ENCODE measurements around the gene PTGIS. TPM values are rescaled to one million over a fixed set of nuclear protein-coding genes. Genes with fewer than 3 reads are reported as not detected.

PTGIS gene
- total and polyA plus RNA-seq, 9 donors = 23.8 to 45.4 (median 28.7) TPM

- H3K27me3 ChIP-seq (ENCODE audit: control insufficient read depth, insufficient read depth, low read length) = no peaks in the 10 kb centered on the region
- no peak overlapping the region for H3K27ac ChIP-seq (ENCODE audit: low read length)
- no peak for DNase-seq
- H3K36me3 ChIP-seq (ENCODE audit: control insufficient read depth, insufficient read depth, low read length) = peaks cover 71% of the 10 kb centered on the region
- H3K9me3 ChIP-seq (replicated peaks; ENCODE audit: control insufficient read depth, low read depth, low read length) = peaks cover 5% of the 10 kb centered on the region
- 50% methylated on average over 7 of the region's 10 CpGs for WGBS (ENCODE audit: insufficient coverage)
- H3K4me3 ChIP-seq (ENCODE audit: low read length) = no peak overlapping the region
- H3K4me1 ChIP-seq (ENCODE audit: control insufficient read depth, insufficient read depth, low read length) = peaks cover 4% of the 10 kb centered on the region
These were observed 24.0 kb downstream of the PTGIS start for GRCh38 chr20:49543858-49544437.

GRCh38 chr20:49543071-49543857 is 24.7 kb downstream of the PTGIS start:
- H3K9me3 ChIP-seq (replicated peaks; ENCODE audit: control insufficient read depth, low read depth, low read length) = peaks cover 6% of the 10 kb centered on the region
- H3K36me3 ChIP-seq (ENCODE audit: control insufficient read depth, insufficient read depth, low read length) = peaks cover 68% of the 10 kb centered on the region
- no peak overlapping the region for H3K4me3 ChIP-seq (ENCODE audit: low read length)
- no peaks in the 10 kb centered on the region for H3K27me3 ChIP-seq (ENCODE audit: control insufficient read depth, insufficient read depth, low read length)
- DNase-seq = no peak
- peaks cover 4% of the 10 kb centered on the region for H3K4me1 ChIP-seq (ENCODE audit: control insufficient read depth, insufficient read depth, low read length)
- 74% methylated on average over 12 of the region's 13 CpGs for WGBS (ENCODE audit: insufficient coverage)
- H3K27ac ChIP-seq (ENCODE audit: low read length) = no peak overlapping the region

GRCh38 chr20:49542514-49542991 is 25.4 kb downstream of the PTGIS start:
- WGBS (ENCODE audit: insufficient coverage) = 100% methylated on average over 1 of the region's 4 CpGs
- Histone ChIP-seq H3K4me3 (ENCODE audit: low read length) (no peak overlapping the region), H3K36me3 (ENCODE audit: control insufficient read depth, insufficient read depth, low read length) (peaks cover 66% of the 10 kb centered on the region), H3K27me3 (ENCODE audit: control insufficient read depth, insufficient read depth, low read length) (no peaks in the 10 kb centered on the region), H3K27ac (ENCODE audit: low read length) (no peak overlapping the region), H3K4me1 (ENCODE audit: control insufficient read depth, insufficient read depth, low read length) (peaks cover 4% of the 10 kb centered on the region), H3K9me3 (replicated peaks; ENCODE audit: control insufficient read depth, low read depth, low read length) (peaks cover 6% of the 10 kb centered on the region)
- no peak for DNase-seq

- DNase-seq = peak; percentile 82
- peaks cover 66% of the 10 kb centered on the region for H3K36me3 ChIP-seq (ENCODE audit: control insufficient read depth, insufficient read depth, low read length)
- H3K27me3 ChIP-seq (ENCODE audit: control insufficient read depth, insufficient read depth, low read length) = no peaks in the 10 kb centered on the region
- H3K4me1 ChIP-seq (ENCODE audit: control insufficient read depth, insufficient read depth, low read length) = peaks cover 4% of the 10 kb centered on the region
- 39% methylated on average over 13 of the region's 18 CpGs for WGBS (ENCODE audit: insufficient coverage)
- H3K9me3 ChIP-seq (replicated peaks; ENCODE audit: control insufficient read depth, low read depth, low read length) = peaks cover 6% of the 10 kb centered on the region
- H3K4me3 ChIP-seq (ENCODE audit: low read length) = no peak overlapping the region
- no peak overlapping the region for H3K27ac ChIP-seq (ENCODE audit: low read length)
These were observed 26.0 kb downstream of the PTGIS start for GRCh38 chr20:49541733-49542513.

GRCh38 chr20:49540687-49541435 is 27.1 kb downstream of the PTGIS start:
- 85% methylated on average over 11 of the region's 15 CpGs for WGBS (ENCODE audit: insufficient coverage)
- no peaks in the 10 kb centered on the region for H3K27me3 ChIP-seq (ENCODE audit: control insufficient read depth, insufficient read depth, low read length)
- H3K4me3 ChIP-seq (ENCODE audit: low read length) = no peak overlapping the region
- peaks cover 4% of the 10 kb centered on the region for H3K4me1 ChIP-seq (ENCODE audit: control insufficient read depth, insufficient read depth, low read length)
- no peak for DNase-seq
- no peak overlapping the region for H3K27ac ChIP-seq (ENCODE audit: low read length)
- peaks cover 61% of the 10 kb centered on the region for H3K36me3 ChIP-seq (ENCODE audit: control insufficient read depth, insufficient read depth, low read length)
- H3K9me3 ChIP-seq (replicated peaks; ENCODE audit: control insufficient read depth, low read depth, low read length) = peaks cover 6% of the 10 kb centered on the region

GRCh38 chr20:49540232-49540620 is 27.7 kb downstream of the PTGIS start:
- DNase-seq = no peak
- 96% methylated on average over 5 of the region's 6 CpGs for WGBS (ENCODE audit: insufficient coverage)
- H3K9me3 ChIP-seq (replicated peaks; ENCODE audit: control insufficient read depth, low read depth, low read length) = peaks cover 5% of the 10 kb centered on the region
- H3K27ac ChIP-seq (ENCODE audit: low read length) = no peak overlapping the region
- no peaks in the 10 kb centered on the region for H3K27me3 ChIP-seq (ENCODE audit: control insufficient read depth, insufficient read depth, low read length)
- peaks cover 55% of the 10 kb centered on the region for H3K36me3 ChIP-seq (ENCODE audit: control insufficient read depth, insufficient read depth, low read length)
- no peak overlapping the region for H3K4me3 ChIP-seq (ENCODE audit: low read length)
- peaks cover 4% of the 10 kb centered on the region for H3K4me1 ChIP-seq (ENCODE audit: control insufficient read depth, insufficient read depth, low read length)

GRCh38 chr20:49539481-49540231 is 28.3 kb downstream of the PTGIS start:
- no peaks in the 10 kb centered on the region for H3K27me3 ChIP-seq (ENCODE audit: control insufficient read depth, insufficient read depth, low read length)
- peaks cover 4% of the 10 kb centered on the region for H3K4me1 ChIP-seq (ENCODE audit: control insufficient read depth, insufficient read depth, low read length)
- no peak overlapping the region for H3K27ac ChIP-seq (ENCODE audit: low read length)
- DNase-seq = no peak
- H3K4me3 ChIP-seq (ENCODE audit: low read length) = no peak overlapping the region
- peaks cover 5% of the 10 kb centered on the region for H3K9me3 ChIP-seq (replicated peaks; ENCODE audit: control insufficient read depth, low read depth, low read length)
- WGBS (ENCODE audit: insufficient coverage) = 94% methylated on average over 19 of the region's 21 CpGs
- peaks cover 50% of the 10 kb centered on the region for H3K36me3 ChIP-seq (ENCODE audit: control insufficient read depth, insufficient read depth, low read length)

GRCh38 chr20:49538950-49539349 is 29.0 kb downstream of the PTGIS start:
- DNase-seq = no peak
- H3K9me3 ChIP-seq (replicated peaks; ENCODE audit: control insufficient read depth, low read depth, low read length) = peaks cover 5% of the 10 kb centered on the region
- no peak overlapping the region for H3K27ac ChIP-seq (ENCODE audit: low read length)
- no peaks in the 10 kb centered on the region for H3K27me3 ChIP-seq (ENCODE audit: control insufficient read depth, insufficient read depth, low read length)
- H3K36me3 ChIP-seq (ENCODE audit: control insufficient read depth, insufficient read depth, low read length) = peaks cover 47% of the 10 kb centered on the region
- WGBS (ENCODE audit: insufficient coverage) = 83% methylated on average over 1 of the region's 3 CpGs
- H3K4me3 ChIP-seq (ENCODE audit: low read length) = no peak overlapping the region
- peaks cover 4% of the 10 kb centered on the region for H3K4me1 ChIP-seq (ENCODE audit: control insufficient read depth, insufficient read depth, low read length)

GRCh38 chr20:49534255-49534712 is 33.7 kb downstream of the PTGIS start:
- Histone ChIP-seq H3K27me3 (ENCODE audit: control insufficient read depth, insufficient read depth, low read length) (no peaks in the 10 kb centered on the region), H3K36me3 (ENCODE audit: control insufficient read depth, insufficient read depth, low read length) (peaks cover 32% of the 10 kb centered on the region), H3K27ac (ENCODE audit: low read length) (no peak overlapping the region), H3K9me3 (replicated peaks; ENCODE audit: control insufficient read depth, low read depth, low read length) (peaks cover 4% of the 10 kb centered on the region), H3K4me3 (ENCODE audit: low read length) (no peak overlapping the region), H3K4me1 (ENCODE audit: control insufficient read depth, insufficient read depth, low read length) (no peaks in the 10 kb centered on the region)
- peak; percentile 70 for DNase-seq
- WGBS (ENCODE audit: insufficient coverage) = no CpG with 5 or more reads among the region's 3 CpGs

Data from muscle of leg (tissue), 11 donors.